GM12878 (cell line): ENCODE data around the gene SEC14L6. TPM values are rescaled to one million over a fixed set of nuclear protein-coding genes. Genes with fewer than 3 reads are reported as not detected.

ENCODE experiments used
- ATAC-seq: fragments of 200-7000 bp; cut with Tn5 transposase; 3 replicates; pipeline ENCODE4 v1.9.1; 2020; ENCODE audit warnings: mild to moderate bottlenecking, moderate library complexity
- BruUV-seq: library from RNA; stranded (reverse); fragments of 400-500 nt; replicated peaks from 2 replicates; lab custom pipeline; 2021; lab: Mats Ljungman, UMichigan
- CTCF ChIA-PET: fragments of 300-600 bp; sonication (Branson Sonifier 250); formaldehyde crosslinking; extraction: SDS; loops from one replicate; lab custom pipeline; 2021; ENCODE audit warnings: inconsistent platforms; lab: Yijun Ruan, JAX
- POLR2A ChIA-PET: fragments of 350-600 bp; formaldehyde crosslinking; extraction: SDS; loops from one replicate; lab custom pipeline; 2021; ENCODE audit warnings: inconsistent platforms; lab: Charles Lee
- RAD21 ChIA-PET: fragments of 300-600 bp; sonication (Branson Sonifier 250); formaldehyde crosslinking; loops from one replicate; lab custom pipeline; 2023; ENCODE audit warnings: antibody characterized with exemption; ENCODE audit not compliant: unreplicated experiment; lab: Charles Lee
- SMC1A ChIA-PET: fragments of 300-600 bp; sonication (Branson Sonifier 250); formaldehyde crosslinking; loops from one replicate; lab custom pipeline; 2023; ENCODE audit not compliant: unreplicated experiment, uncharacterized antibody; lab: Charles Lee
- DNase-seq: peaks from one replicate; pipeline ENCODE4 v3.0.0-alpha.2; 2011; ENCODE audit warnings: low read depth, low spot score
- FAIRE-seq: peaks from 3 replicates; lab custom pipeline; 2011; peaks lifted over from hg19 to GRCh38; lab: Jason Lieb, UNC
- H2AFZ ChIP-seq: 2 replicates; pipeline ENCODE4 v1.6.0; 2011; ENCODE audit warnings: low read depth, low read length, control low read depth; ENCODE audit not compliant: control insufficient read depth
- H3K27ac ChIP-seq: 2 replicates; pipeline ENCODE4 v1.5.1; 2011; ENCODE audit warnings: control low read depth; ENCODE audit not compliant: control insufficient read depth, insufficient read depth
- H3K27me3 ChIP-seq, 2 experiments: replicated peaks in 1 of 2; 2 replicates each; pipeline versions ENCODE4 v1.6.0 to v1.6.1; 2011; ENCODE audit warnings: low read length in 1 of 2; ENCODE audit not compliant: control insufficient read depth in 2 of 2, insufficient read depth in 2 of 2
- H3K36me3 ChIP-seq, 2 experiments: 2 replicates each; pipeline ENCODE4 v1.5.1; 2011; ENCODE audit warnings: low read length in 1 of 2; ENCODE audit not compliant: control insufficient read depth in 2 of 2, insufficient read depth in 2 of 2
- H3K4me1 ChIP-seq: 2 replicates; pipeline ENCODE4 v1.6.1; 2011; ENCODE audit warnings: mild to moderate bottlenecking, low read length, moderate library complexity, mixed read lengths; ENCODE audit not compliant: control insufficient read depth, insufficient read depth
- H3K4me2 ChIP-seq: 2 replicates; pipeline ENCODE4 v1.6.0; 2011; ENCODE audit warnings: control low read depth; ENCODE audit not compliant: control insufficient read depth, insufficient read depth
- H3K4me3 ChIP-seq: fragments of 200-600 bp; sonication (generic); 2 replicates; pipeline ENCODE4 v1.5.1; 2016
- H3K79me2 ChIP-seq: 2 replicates; pipeline ENCODE4 v1.6.0; 2011; ENCODE audit warnings: low read length; ENCODE audit not compliant: control insufficient read depth, insufficient read depth
- H3K9ac ChIP-seq: 2 replicates; pipeline ENCODE4 v1.8.0; 2011; ENCODE audit warnings: low read length, control low read depth, mixed read lengths; ENCODE audit not compliant: control insufficient read depth, insufficient read depth
- H3K9me3 ChIP-seq: replicated peaks from 3 replicates; pipeline ENCODE4 v1.5.1; 2011; ENCODE audit warnings: mild to moderate bottlenecking, low read length; ENCODE audit not compliant: control insufficient read depth, insufficient read depth
- H4K20me1 ChIP-seq: 2 replicates; pipeline ENCODE4 v1.6.0; 2011; ENCODE audit not compliant: control insufficient read depth, insufficient read depth
- ELK1 ChIP-seq: IDR thresholded peaks from 2 replicates; pipeline ENCODE4 v1.6.1; 2012; ENCODE audit warnings: low read depth, low read length, improper control_type of control experiment
- IRF4 ChIP-seq: IDR thresholded peaks from 2 replicates; pipeline ENCODE4 v1.6.1; 2011; ENCODE audit warnings: low read depth, low read length
- PRDM15 ChIP-seq: fragments of 450-650 bp; formaldehyde crosslinking; IDR thresholded peaks from 2 replicates; pipeline ENCODE4 v1.4.0; 2020; ENCODE audit warnings: mild to moderate bottlenecking, moderate library complexity
- RB1 ChIP-seq: fragments of 450-650 bp; formaldehyde crosslinking; IDR thresholded peaks from 2 replicates; pipeline ENCODE4 v1.6.1; 2017; ENCODE audit warnings: mild to moderate bottlenecking, borderline replicate concordance
- SMAD5 ChIP-seq: IDR thresholded peaks from 2 replicates; pipeline ENCODE4 v1.6.1; 2016; ENCODE audit warnings: antibody characterized with exemption, low read depth
- ZNF207 ChIP-seq: fragments of 450-650 bp; IDR thresholded peaks from 2 replicates; pipeline ENCODE4 v1.6.1; 2014; ENCODE audit warnings: antibody characterized with exemption, mild to moderate bottlenecking, borderline replicate concordance
- whole genome bisulfite sequencing: methylation state at CpG from one replicate; pipeline ENCODE4 v1.1.6; 2016; ENCODE audit warnings: low lambda C conversion rate; ENCODE audit not compliant: insufficient replicate concordance, insufficient coverage; ENCODE audit errors: missing lambda C conversion rate; 5-methylcytosine and 5-hydroxymethylcytosine counted together
- in situ Hi-C: fragments of 300-500 bp; cut with MboI; formaldehyde crosslinking; loops from 9 replicates; pipeline ENCODE4 v1.14.3; 2018; ENCODE audit warnings: mixed read lengths
- intact Hi-C: fragments of 100-400 bp; cut with micrococcal nuclease; formaldehyde crosslinking; loops from one replicate; pipeline ENCODE4 v1.14.2; 2022; ENCODE audit not compliant: unreplicated experiment
- polyA plus RNA-seq, 11 experiments: library from polyadenylated mRNA; depleted of rRNA in 4 of 11; unstranded in 6 of 11; stranded (reverse) in 5 of 11; fragments of >200 nt; fragmentation: Nextera tagmentation in 4 of 11; fragmentation: Illumina TruSeq in 1 of 11; extraction: Ambion mirVana in 4 of 11; extraction: Trizol in 1 of 11; gene quantifications; 1 replicate in 1 of 11; 2 replicates in 10 of 11; pipeline versions ENCODE4 v1.2.1 to v1.2.3, GENCODE V29; 2011 to 2016; ENCODE audit warnings: inconsistent platforms in 2 of 11, missing spikeins in 2 of 11, low read depth in 1 of 11
- total RNA-seq, 4 experiments: library from RNA; depleted of rRNA in 3 of 4; stranded (reverse); fragments of >200 nt in 3 of 4; fragmentation: Illumina TruSeq in 1 of 4; extraction: Trizol in 1 of 4; gene quantifications; 2 replicates each; pipeline versions ENCODE4 v1.2.1 to v1.2.3, GENCODE V29; 2013 to 2021

The SEC14L6 gene
- total and polyA plus RNA-seq, 10 of the 15 experiments (the other 5 are each of a cell fraction or from before 2014, with no cell fraction given), result not detected

- TF ChIP-seq ZNF207 (no peak), ELK1 (no peak), IRF4 (no peak), PRDM15 (CRISPR knock-in tag) (no peak), RB1 (no peak)
Observed at GRCh38 chr22:30503551-30503950, 43.0 kb downstream of the SEC14L6 start (continued).

GRCh38 chr22:30502911-30503310, 43.6 kb downstream of the SEC14L6 start:
- no peaks in the 10 kb centered on the region for H3K36me3 ChIP-seq
- H3K4me3 ChIP-seq, result no peak overlapping the region
- no peaks in the 10 kb centered on the region for H4K20me1 ChIP-seq
- ATAC-seq (no peak), FAIRE-seq (no peak), DNase-seq (no peak)
- CTCF ChIA-PET, result no interaction called here
- no peak overlapping the region for H2AFZ ChIP-seq
- intact Hi-C loops, result no loop called here
- no peaks in the 10 kb centered on the region for H3K4me1 ChIP-seq
- H3K9ac ChIP-seq, result no peak overlapping the region
- TF ChIP-seq SMAD5, result no peak
- WGBS, result 25% methylated on average over 3 of the region's 3 CpGs
- H3K9me3 ChIP-seq, result no peaks in the 10 kb centered on the region
- in situ Hi-C loops, result no loop called here
- POLR2A ChIA-PET, result no interaction called here
- SMC1A ChIA-PET, result interaction anchor here (0.6 kb wide), 1 partner anchor 13 kb away, joined by 3 read pairs; no protein-coding TSS in a partner anchor
- BruUV-seq, result no TSS peak
- RAD21 ChIA-PET, result no interaction called here
- H3K27ac ChIP-seq, result no peak overlapping the region
- no peak overlapping the region for H3K4me2 ChIP-seq
- H3K79me2 ChIP-seq, result no peaks in the 10 kb centered on the region
- peaks cover 0 to 2% of the 10 kb centered on the region in 2 experiments; a peak in 1 of 4 replicates for H3K27me3 ChIP-seq
